Cerebellar cortex (tissue), 1 donor: ENCODE measurements around the gene SPDEF.

Source experiments
- DNase-seq: peaks from one replicate; pipeline ENCODE4 v3.0.0-alpha.2; 2015; ENCODE audit warnings: low spot score

The SPDEF gene

DNA sequence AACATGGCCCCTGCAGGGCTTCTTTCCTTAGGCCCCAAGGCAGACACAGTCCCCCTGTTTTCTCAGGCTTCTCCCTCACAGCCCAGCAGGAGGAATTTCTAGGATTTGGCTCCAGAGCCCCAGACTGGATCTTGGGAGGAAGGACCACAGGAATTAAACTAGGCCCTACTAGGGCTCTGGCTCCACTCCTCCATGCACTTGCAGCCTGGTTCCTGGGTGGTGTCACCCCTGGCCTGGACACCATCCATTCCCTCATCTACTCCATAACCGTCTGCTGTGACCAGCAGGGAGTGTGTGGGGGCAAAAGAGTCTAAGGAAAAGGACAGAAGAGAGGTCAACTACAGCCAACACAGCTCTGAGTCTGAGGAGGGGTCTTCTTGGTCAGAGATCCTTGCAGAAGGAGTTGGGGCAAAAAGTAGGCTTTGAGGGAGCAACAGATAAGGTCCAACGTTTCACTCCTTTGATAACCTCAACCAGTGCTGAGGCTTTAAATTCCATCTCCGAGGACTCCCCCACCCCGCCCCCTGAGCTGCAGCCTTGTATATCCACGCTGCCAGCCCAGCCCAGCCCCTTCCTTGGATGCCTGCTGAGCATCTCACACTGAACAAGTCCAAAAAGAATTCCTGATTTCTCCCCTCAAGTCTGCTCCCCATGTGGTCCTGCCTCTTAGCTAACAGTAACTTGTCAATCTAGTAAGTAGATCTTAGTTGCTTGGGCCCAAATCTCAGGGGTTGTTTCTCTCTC is 27.9 kb upstream of the SPDEF start:
- no peak for DNase-seq

DNA sequence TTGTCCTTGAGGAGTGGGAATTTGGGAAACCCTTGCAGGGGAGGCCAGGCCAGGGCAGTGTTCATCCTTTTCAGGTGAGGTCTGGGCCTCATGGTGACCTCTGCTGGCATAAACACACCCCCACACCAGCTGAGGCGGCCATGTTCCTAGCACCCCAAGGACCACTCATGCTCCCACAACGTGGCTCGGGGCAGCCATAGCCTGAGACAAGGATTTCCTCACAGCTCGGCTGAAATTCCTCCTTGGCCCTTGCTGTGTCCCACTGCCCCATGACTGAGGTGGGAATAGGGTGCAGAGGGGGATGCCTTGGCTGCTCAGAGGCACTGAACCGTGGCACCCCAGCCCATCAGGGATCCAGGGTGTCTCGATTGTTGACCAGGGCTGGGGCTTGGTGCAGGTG is 27.3 kb upstream of the SPDEF start:
- DNase-seq, result no peak

DNA sequence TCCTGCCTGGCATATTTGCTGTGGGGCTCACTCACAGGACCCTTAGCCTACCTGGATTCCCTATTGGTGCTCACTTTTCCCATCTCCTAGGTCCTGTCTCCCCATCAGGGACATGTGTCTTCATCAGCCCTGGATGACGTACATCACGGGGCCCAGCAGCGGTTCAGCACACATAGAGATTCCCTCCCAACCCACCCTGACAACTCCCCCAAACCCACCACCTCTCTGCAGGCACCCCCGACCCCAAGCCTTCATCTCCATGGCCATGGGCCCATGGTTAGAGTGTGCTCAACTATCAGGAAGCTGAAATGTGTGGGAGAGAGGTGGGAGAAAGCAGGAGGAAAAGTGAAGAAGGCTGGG is 25.4 kb upstream of the SPDEF start:
- DNase-seq, result no peak

DNA sequence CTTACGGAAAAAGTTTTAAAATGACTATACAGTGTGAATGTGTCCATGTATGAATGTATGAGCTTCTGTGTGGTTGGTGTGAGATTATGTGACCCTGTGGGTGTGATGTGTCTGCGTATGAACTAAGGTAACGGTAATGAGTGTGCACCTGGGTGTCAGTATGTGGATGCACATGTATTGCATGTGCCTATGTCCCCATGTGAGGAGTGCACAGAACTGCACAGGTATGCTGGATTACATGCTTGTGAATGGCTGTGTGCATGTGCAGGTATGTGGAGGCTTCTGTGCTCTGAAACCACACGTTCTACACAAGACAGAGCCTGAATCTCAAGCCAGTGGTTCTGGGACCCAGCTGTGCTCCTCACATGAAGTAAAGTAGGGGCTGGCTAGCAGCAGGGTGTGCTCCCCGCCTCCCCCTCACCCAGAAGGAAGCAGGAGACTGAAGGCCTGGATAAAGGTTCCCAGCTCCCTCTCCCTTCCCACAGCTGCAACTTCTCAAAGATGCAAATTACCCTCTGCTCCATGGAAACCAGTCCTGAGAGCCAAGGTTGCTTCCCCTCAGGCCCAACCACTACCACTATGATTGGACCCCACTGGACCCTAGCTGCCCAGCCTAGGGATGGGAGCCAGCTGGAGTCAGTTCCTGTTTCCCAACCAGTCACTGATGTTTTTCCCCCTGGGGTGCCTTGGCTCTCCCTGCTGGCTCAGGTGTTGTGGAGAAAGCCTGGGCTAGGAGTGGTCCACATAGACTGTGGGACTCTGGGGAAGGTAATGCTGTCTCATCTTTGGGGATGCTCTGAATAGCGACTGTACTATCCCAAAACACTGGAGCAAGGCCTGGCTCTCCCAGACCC is 24.8 kb upstream of the SPDEF start:
- DNase-seq, result no peak

DNA sequence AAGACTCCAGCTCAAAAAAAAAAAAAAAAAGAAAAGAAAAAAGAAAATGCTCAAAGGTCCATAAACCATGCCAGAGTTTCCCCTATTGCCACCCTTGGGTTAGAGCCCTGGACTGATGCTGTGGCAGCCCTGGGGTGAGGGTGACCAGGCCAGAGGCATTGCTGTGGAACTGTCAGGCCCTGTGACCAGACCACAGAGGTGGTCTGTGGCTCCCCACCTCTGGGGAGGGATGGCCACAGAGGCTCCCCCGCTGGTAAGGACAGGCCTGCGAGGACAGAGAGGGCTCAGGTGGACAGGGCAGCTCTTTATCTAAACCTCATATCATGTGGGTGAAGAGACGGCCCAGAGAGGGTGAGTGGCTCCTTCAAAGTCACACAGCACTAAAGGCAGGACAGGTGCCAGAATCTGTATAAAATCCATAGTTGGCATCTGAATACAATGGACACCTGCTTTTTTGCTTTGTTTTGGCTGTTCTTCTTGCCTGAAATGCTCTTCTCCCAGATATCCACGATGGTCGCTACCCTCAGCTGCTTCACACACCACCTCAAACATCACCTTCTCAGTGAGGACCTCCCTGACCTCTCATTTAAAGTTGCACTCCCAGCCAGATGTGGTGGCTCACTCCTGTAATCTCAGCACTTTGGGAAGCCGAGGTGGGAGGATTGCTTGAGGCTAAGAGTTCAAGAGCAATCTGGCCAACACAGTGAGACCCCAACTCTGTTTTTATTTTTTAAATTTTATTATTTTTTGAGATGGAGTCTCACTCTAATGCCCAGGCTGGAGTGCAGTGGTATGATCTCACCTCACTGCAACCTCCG is 22.5 kb upstream of the SPDEF start:
- no peak for DNase-seq

DNA sequence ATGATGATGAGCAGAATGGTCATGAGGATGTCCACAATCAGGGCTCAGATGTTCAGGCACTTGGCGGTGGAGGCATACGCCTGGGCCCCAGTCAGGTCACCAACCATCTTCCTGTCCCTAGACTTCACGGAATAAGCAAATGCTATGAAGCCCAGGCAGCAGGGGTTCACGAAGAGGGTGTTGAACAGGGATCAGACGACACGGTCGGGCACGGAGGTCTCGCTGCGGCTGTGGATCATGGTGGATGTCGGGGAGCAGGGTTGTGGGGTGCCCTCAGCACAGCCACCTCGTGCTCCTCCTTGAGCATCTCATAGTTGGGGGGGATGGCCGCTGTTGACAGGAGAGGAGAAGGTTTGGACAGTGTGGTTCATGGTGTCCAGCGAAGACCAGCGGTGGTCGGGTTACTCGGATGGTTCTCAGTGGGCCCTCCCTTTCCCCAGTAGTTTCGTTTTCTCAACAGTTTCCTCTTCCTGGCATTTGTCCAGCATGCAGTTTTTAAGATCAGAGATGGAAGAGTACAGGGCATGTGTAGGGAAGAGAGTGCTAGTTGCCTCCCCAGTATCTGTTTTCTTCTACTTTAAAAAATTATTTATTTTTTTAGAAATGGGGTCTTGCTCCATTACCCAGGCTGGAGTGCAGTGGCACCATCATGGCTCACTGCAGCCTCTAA is 20.3 kb upstream of the SPDEF start:
- DNase-seq, result no peak

DNA sequence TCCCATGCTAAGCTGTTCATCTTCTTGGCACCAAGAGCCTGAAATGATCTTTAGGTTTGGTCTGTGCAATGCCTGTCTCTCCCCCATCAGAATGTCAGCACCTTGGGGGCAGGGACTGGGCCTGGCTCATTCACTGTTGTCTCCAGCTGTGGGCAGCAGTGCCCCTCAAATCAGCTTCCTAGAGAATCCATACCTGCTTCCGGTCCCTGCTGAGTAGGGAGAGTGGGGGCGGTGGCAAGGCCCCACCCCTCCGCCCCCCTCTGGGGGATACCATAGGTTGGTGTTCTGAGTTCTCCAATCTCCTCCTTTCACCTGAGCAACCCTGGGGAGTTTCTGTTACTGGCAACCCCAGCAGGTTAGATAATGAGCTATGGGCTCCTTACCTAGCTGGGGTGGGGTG is 19.2 kb upstream of the SPDEF start:
- no peak for DNase-seq

DNA sequence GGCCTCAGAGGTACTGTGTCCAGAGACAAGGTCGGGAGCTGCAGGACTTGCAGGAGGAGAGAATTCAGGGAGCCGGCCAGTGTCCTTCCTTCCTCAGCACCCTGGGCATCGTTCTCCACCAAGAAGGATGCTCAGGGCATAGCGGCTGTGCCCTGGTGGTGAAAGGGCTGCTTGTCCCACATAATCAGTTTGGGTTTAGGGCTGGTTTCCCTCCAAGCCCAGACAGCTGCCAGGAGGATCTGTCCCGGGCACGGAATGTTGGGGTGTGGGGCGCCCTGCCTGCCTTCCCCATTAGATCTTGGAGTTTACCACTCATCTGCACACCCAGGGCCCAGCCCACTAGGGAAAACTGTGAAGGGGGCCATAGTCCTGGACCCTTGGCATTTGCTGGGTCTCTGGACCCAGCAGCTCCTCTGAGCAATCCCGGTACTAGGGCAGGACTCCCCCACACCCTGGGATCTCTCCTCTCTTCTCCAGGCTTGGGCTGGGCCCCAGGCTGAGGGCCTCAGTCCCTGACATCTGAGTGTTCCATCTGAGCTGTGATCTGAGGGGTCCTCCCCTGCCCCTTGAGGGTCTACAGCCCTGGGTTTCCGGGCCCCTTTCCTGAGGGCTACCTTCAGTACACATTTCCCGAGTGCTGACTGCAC is 18.6 kb upstream of the SPDEF start:
- no peak for DNase-seq

DNA sequence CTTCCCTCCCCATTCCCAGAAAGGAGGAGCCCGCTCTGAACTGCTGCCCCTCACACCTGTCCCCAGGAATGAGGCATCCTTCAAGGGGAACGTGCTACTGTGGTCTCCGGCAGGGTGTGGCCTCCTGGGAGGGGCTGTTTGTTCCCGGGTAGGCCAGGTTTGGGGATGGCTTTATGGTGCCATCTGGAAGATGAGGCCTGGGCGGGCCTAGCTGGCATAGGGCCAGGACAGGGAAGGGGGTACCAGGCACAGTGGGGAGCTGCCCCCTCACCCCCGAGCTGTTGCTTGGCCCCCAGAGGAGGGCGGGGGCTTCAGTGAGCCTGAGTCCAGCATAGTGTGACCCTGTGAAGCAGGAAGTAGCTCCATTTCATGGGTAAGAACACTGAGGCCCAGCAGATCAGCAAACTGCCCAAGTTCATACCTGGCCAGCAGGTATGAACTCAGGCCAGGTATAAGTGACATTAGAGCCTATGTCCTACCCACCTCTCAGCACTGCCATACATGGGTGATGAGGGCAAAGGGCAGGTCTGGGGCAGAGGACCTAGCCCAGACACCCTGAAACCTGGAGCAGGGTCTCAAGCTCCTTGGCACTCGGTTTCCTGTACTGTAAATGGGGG is 17.5 kb upstream of the SPDEF start:
- DNase-seq, result no peak

DNA sequence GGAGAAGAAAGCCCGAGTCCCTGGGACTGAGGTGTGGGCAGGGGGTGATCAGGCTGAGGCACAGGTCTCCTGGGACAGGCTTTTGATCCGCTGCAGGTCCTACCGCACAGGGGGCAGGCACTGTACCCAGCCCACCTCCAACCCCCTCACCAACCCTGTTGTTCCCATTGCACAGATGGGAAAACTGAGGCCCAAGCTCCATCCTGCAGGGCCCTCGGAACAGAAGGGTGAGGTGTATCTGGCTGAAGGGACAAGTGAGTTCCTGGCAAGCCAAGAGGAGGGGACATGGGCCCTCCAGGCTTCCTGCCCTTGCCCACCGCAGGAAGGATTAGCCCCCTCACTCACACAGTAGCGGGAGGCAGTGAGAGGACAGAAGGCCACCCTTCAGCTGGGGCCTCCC is 16.5 kb upstream of the SPDEF start:
- no peak for DNase-seq

DNA sequence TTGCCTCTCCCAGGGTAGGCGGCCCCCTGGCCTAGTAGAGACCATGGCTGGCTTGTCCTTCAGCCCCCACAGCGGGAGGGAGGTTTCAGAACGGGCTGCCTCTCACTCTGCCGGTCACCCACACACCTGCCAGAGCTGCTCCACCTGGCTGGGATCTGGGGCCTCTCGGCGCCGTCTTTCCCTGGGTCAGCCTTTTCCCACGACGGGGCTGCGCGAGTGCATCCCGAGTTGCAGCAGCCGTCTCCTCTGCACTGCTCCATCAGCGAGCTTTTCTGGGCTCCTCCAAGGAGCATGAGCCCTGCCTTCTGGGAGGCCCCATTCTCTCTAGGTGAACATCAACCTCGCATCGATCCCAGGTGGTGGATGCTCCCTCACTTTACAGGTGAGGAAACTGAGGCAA is 15.9 kb upstream of the SPDEF start:
- no peak for DNase-seq

DNA sequence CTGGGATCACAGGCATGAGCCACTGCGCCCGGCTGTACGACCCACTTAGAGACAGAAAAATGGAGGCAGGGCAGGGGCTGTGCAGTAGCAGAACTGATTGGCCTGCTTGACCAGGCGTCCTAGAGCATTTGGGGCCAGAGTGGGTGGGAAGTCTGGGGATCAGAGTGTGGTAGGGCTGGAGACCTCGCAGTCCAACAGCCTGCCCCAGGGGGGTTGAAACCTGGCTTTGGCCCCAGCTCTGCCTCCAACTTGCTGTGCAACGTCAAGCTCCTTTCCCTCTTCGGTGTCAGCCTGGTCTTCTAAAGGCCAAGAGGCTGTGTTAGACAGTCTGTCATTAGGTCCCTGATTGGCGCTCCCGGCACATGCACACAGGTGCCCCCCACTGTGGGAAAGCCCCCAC is 15.3 kb upstream of the SPDEF start:
- DNase-seq, result no peak

DNA sequence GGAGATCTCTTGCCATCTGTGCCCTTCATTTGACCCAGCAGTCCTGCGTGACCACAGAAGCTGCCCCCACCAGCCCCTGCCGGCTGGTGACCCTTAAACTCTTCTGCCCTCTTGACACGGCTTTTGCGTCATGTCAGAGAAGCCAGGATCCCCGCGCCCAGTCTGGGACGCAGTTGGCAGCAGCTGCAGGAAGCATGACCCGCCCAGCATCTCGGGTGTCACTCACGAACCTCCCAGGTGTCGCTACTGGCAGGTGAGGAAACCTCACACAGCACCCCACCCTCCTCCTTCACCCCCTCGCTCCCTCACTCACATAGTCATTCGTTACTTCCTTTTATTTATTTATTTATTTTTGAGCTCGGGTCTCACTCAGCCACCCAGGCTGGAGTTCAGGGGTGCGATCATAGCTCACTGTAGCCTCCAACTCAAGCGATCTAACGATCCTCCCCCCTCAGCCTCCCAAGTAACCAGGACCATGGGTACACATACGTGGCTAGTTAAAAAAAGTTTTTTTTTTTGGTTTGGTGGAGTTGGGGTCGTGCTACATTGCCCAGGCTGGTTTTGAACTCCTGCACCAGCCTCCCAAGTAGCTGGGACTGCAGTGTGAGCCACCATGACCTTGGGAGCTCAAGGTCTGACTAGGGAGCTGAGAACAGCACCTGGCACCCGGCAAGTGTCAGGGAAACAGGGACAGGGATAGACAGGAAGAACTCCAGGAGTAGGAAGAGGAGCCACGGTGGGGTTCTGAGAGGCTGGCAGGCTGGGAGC is 14.1 kb upstream of the SPDEF start:
- DNase-seq, result no peak

DNA sequence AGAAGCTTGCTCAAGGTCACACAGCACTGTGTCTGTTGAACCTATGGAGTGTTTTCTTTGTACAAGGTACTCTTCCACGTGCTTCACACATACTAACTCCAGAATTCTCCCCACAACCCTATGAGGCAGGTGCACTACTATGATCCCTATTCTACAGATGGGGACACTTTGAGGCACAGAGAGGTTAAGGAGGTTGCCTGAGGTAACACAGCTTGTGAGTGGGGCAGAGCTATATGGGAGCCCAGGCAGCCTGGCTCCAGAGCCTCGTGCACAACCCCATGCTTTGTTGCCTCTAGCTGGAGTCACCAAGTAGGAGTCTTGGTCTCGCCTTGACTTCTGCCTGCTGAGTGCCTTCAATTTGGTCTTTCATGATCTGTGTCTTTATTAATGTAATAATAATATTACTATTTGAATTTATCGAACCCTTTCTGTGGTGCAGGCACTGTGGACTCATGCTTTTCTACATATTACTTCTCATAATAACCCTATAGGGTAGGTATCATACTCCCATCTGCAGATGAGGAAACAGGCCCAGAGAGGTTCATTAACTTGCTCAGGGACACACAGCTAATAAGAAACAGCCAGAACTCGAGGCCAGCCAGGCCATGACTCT is 13.3 kb upstream of the SPDEF start:
- no peak for DNase-seq

DNA sequence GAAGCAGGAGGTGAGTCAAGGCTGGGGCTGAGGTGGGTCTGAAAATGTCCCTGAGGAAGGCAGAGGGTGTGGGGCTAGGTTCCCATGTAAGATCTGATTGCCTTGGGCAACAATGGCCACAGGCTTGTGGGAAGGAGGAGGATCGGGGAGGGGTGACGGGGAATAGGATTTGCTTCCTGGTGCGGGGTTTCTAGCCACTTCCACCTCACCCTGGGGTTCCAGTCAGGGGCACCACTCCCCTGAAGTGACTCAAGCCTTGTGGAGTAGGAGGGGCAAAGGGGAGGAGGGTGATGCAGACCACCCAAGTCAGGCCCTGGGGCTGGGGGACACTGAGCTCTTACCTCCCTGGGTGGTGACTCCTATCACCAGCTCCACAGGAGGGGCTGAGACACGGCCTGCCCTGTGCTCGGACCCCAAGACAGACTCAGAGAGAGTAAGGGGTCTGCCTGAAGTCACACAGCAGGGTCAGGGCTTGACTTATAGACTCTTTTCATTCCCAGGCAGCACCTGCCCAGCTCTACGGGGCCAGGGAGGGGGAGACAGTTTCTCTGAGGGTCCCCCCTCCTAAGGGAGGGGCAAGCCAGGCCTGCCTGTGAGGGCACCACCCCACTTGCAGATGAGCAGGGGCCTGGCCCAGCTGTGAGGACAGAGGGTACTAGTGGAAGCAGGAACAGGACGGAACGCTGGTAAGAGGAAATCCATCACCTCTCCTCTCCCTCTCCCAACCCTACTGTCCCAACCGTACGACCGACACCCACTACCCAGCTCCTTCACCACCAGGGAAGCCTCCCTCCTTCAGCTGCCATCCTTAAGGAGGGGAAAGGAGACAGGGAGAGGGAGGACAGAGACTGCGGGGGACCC is 12.4 kb upstream of the SPDEF start:
- DNase-seq, result no peak

DNA sequence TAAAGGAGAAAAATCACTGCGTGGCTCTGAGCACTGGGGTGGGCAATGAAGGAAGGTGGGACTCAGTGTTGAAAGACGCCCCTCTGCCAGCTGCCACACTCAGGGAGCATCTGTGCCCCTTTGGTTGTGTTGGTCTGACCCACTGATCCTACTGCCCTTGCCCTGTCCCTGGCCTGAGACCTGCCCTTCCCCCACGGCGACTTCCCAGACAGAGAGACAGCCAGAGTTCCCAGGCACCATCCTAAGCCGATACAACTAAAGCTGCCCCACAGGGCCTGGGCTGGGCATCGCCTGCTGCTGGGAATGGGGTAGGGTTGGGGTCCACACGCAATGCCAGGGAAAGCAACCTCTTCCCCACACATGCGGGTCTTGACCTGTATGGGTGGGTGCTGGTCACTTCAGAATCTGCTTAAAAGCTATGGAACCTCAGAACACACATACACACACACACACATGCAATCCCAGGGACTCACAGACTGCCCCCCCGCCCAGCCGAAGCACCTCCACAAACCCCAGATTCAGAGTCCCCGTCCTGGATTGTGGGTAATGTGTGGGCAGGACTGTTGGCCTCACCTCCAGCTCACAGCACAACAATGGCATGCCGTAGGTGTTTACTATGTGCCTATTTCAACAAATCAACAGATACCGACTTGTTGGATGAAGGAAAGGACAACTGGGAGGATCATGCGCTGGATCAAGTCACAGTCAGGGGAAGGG is 10.9 kb upstream of the SPDEF start:
- DNase-seq, result no peak

DNA sequence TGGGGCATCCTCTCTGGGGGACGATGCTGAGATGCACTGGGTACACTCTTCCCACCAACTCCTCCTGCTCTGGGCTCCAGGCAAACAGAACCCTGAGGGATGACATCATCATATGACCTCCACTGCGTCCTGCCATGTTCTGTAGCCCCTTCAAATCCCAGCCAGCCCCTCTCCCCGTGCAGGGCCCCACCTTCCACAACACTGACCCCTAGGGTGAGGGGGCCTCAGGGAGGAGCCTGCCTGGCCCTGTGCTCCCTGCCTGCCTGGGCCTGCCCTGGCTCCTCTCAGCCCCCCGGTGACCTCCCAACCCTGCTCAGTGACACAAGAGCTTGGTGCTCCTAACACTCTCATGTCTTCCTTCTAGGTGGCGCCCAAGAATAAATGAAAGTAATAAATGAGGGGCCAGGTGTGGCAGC is 9.6 kb upstream of the SPDEF start:
- no peak for DNase-seq

DNA sequence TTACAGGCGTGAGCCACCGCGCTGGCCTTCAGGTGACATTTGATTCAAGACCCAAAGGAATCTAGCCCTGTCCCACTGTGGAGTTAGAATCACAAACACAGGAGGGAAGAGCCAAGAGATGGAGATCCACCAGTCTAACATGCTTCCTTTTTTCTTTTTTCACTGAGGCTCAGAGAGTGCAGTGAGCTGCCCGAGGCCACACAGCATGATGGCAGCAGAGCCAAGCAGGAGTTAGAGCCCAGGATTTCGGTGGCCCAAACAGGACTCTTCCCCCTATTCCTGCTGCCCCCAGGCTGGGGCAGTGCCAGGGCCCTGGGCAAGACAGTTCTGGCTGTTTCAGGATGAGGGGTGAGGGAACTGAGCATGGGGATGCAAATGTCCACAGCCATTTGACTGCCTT is 8.1 kb upstream of the SPDEF start:
- no peak for DNase-seq

DNA sequence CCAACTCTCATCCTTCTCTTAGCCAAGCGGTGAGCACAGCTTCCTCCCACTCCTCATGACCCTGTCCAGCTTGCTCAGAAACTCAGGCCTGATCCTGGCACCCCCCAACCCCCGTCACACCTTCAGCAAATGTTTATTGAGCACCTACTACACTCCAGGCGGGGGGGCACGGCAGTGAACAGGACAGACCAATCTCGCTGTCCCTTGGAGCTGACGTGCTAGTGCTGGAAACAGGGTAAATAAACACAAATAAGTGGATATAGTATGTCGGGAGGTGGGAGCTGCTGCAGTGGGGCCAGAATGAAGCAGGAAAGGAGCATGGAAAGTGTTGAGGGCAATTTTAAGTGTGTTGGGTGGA is 7.4 kb upstream of the SPDEF start:
- DNase-seq, result no peak
